ENCODE measurements around the gene GALE.

Gene GALE

GRCh38 chr1:23816361-23816760 lies 15.8 kb upstream of the GALE start:
- Histone ChIP-seq H3K27ac (peak overlapping the region in 1 of 11 experiments; percentile 37; a peak in 1 of 22 replicates), H4K20me1 (peaks cover 0 to 16% (median 0%) of the 10 kb centered on the region in 11 experiments; a peak in 2 of 22 replicates), H3K36me3 (peaks cover 57 to 95% (median 75%) of the 10 kb centered on the region in 11 experiments), H3K4me2 (peak overlapping the region in 1 of 11 experiments; percentile 45; a peak in 1 of 22 replicates), H3K9me3 (replicated peaks in 1 of 11) (no peaks in the 10 kb centered on the region), H3K27me3 (no peaks in the 10 kb centered on the region), H3K4me1 (peaks cover under 1 to 29% (median 10%) of the 10 kb centered on the region in 10 experiments; a peak in 17 of 20 replicates), H3K9ac (0 out of 22 replicates have a peak overlapping the region, but pooled peaks of 2 of the 11 experiments have one; percentile 8 to 25), H3K4me3 (no peak overlapping the region)
- no peak for TF ChIP-seq Cebpa-rat (IDR thresholded peaks at IDR 0.05)

DNA sequence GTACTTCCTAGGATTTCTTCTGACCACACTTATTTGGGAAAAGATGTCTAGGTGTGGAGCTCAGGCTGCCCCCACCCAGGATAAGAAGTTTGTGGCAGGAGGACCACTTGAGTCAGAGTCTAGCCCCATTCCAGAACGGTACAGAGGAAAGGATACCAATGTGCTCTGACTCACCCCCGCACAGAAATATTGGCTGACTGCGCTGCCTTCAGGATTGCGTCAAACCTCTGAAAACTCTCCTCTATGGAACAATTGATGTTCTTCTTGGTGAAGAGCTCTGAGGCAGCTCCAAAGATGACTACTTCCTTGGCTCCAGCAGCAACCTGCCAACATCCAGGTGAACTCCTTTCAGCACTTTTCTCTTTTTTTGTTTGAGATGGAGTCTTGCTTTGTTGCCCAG lies 13.5 kb upstream of the GALE start:
- TF ChIP-seq Cebpa-rat (IDR thresholded peaks at IDR 0.05), result no peak
- Histone ChIP-seq H3K27me3 (no peaks in the 10 kb centered on the region), H4K20me1 (no peaks in the 10 kb centered on the region; a peak in 2 of 22 replicates), H3K9ac (no peak overlapping the region), H3K4me3 (no peak overlapping the region), H3K27ac (no peak overlapping the region), H3K4me1 (peaks cover 17 to 45% (median 26%) of the 10 kb centered on the region in 10 experiments), H3K9me3 (replicated peaks in 1 of 11) (no peaks in the 10 kb centered on the region), H3K36me3 (peaks cover 51 to 78% (median 62%) of the 10 kb centered on the region in 11 experiments), H3K4me2 (no peak overlapping the region)

GRCh38 chr1:23810818-23811540 lies 10.4 kb upstream of the GALE start:
- TF ChIP-seq Cebpa-rat (IDR thresholded peaks at IDR 0.05), result no peak
- H3K9me3 ChIP-seq (replicated peaks in 1 of 11), result no peaks in the 10 kb centered on the region
- no peaks in the 10 kb centered on the region for H3K27me3 ChIP-seq
- H3K4me3 ChIP-seq, result no peak overlapping the region
- H3K4me2 ChIP-seq, result peak overlapping the region; percentile 17 to 83 (median 50); a peak in 18 of 22 replicates
- peaks cover 22 to 67% (median 37%) of the 10 kb centered on the region in 11 experiments for H3K36me3 ChIP-seq
- H3K4me1 ChIP-seq, result peaks cover 19 to 49% (median 37%) of the 10 kb centered on the region in 10 experiments
- H3K27ac ChIP-seq, result peak overlapping the region in 6 of 11 experiments; percentile 3 to 62 (median 46); a peak in 10 of 22 replicates
- H4K20me1 ChIP-seq, result no peaks in the 10 kb centered on the region
- H3K9ac ChIP-seq, result peak overlapping the region in 4 of 11 experiments; percentile 2 to 45 (median 32); a peak in 7 of 22 replicates

- Histone ChIP-seq H3K27me3 (no peaks in the 10 kb centered on the region), H3K4me2 (peak overlapping the region; percentile 21 to 83 (median 44); a peak in 16 of 22 replicates), H3K4me1 (peaks cover 19 to 59% (median 39%) of the 10 kb centered on the region in 10 experiments), H3K4me3 (no peak overlapping the region), H3K27ac (peak overlapping the region in 9 of 11 experiments; percentile 2 to 65 (median 19); a peak in 7 of 22 replicates), H3K9me3 (replicated peaks in 1 of 11) (no peaks in the 10 kb centered on the region), H4K20me1 (no peaks in the 10 kb centered on the region), H3K36me3 (peaks cover 11 to 57% (median 27%) of the 10 kb centered on the region in 11 experiments; a peak in 21 of 22 replicates), H3K9ac (peak overlapping the region in 2 of 11 experiments; percentile 17 to 45; a peak in 2 of 22 replicates)
- TF ChIP-seq Cebpa-rat (IDR thresholded peaks at IDR 0.05), result no peak
Measured at GRCh38 chr1:23809751-23810171, 9.2 kb upstream of the GALE start.

DNA sequence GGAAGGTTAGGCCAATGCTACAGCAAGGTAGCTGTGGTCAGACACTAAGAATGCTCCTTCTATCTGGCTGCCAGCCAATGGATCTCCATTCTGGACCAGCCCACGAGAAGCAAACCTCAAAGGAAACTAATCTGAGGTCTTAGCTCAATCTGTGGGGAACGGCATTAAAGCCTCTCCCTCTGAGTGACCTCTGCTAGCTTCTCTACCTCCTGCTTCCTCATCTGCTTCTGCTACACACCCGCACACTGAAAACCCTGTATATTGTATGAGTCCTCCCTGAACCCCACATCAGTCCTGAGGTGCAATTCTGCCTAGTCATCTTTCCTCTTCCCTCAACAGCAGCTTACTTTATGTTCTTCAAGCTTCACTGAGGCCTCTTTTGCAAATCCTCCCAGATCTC lies 6.9 kb upstream of the GALE start:
- Histone ChIP-seq H3K9ac (peak overlapping the region in 7 of 11 experiments; percentile 9 to 52 (median 21); a peak in 7 of 22 replicates), H3K4me1 (peaks cover 19 to 71% (median 42%) of the 10 kb centered on the region in 10 experiments), H3K27me3 (no peaks in the 10 kb centered on the region), H4K20me1 (no peaks in the 10 kb centered on the region), H3K9me3 (replicated peaks in 1 of 11) (no peaks in the 10 kb centered on the region), H3K27ac (peak overlapping the region in 7 of 11 experiments; percentile 2 to 50 (median 24); a peak in 7 of 22 replicates), H3K36me3 (peaks cover 3 to 51% (median 11%) of the 10 kb centered on the region in 11 experiments; a peak in 15 of 22 replicates), H3K4me2 (peak overlapping the region in 9 of 11 experiments; percentile 7 to 83 (median 50); a peak in 14 of 22 replicates), H3K4me3 (no peak overlapping the region)
- TF ChIP-seq Cebpa-rat (IDR thresholded peaks at IDR 0.05), result no peak

DNA sequence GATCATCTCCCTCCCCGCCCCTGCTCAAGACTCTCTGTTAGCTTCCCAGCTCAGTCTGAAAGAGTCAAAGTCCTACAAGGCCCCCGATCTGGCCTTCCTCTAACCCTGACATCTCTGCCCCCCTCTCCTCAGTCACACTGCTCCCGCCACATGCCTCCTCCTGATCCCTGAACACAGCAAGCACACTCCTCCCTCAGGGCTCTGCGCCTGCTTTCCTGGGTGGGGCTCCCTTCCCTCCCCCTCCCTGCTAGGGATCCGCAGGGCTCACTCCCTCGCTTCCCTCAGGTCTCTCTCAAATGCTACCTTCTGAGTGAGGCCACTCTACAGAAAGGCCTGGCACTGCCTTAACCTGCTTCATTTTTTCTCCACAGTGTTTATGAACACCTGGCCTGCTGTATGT lies 5.7 kb upstream of the GALE start:
- no peaks in the 10 kb centered on the region for H4K20me1 ChIP-seq
- peak overlapping the region in 2 of 11 experiments; percentile 1 to 39; a peak in 3 of 22 replicates for H3K9ac ChIP-seq
- peaks cover 23 to 73% (median 47%) of the 10 kb centered on the region in 10 experiments for H3K4me1 ChIP-seq
- H3K9me3 ChIP-seq (replicated peaks in 1 of 11), result no peaks in the 10 kb centered on the region
- 0 out of 22 replicates have a peak overlapping the region, but pooled peaks of 2 of the 11 experiments have one; percentile 50 to 83 for H3K4me2 ChIP-seq
- peaks cover 0 to 51% (median 9%) of the 10 kb centered on the region in 11 experiments; a peak in 12 of 22 replicates for H3K36me3 ChIP-seq
- H3K4me3 ChIP-seq, result no peak overlapping the region
- no peak for TF ChIP-seq Cebpa-rat (IDR thresholded peaks at IDR 0.05)
- no peak overlapping the region for H3K27ac ChIP-seq
- no peaks in the 10 kb centered on the region for H3K27me3 ChIP-seq

DNA sequence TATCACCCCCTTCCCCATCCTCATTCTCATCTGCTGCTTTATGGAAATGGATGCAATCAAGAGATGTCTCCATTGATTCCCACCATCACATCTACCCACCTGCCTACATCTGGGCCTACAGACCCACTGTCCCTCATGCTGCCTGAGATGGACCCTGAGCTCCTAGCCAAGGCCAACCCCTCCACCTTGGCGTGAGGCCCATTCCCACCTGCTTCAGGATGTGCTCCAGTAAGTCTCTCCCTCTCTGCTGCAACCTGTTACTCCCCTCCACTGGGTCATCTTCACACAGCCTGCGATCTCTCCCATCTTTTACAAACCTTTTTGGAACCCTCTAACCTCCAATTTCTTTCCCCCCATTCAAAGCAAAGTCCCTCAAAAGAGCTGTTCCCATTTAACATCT lies 4.5 kb upstream of the GALE start:
- Histone ChIP-seq H3K4me2 (peak overlapping the region in 3 of 11 experiments; percentile 31 to 70 (median 57); a peak in 5 of 22 replicates), H3K27me3 (no peaks in the 10 kb centered on the region), H3K9me3 (replicated peaks in 1 of 11) (no peaks in the 10 kb centered on the region), H3K27ac (peak overlapping the region in 1 of 11 experiments; percentile 45; a peak in 2 of 22 replicates), H3K9ac (0 out of 22 replicates have a peak overlapping the region, but pooled peaks of 1 of the 11 experiments have one; percentile 31), H3K36me3 (peaks cover 0 to 51% (median 9%) of the 10 kb centered on the region in 11 experiments; a peak in 12 of 22 replicates), H3K4me3 (no peak overlapping the region), H3K4me1 (peaks cover 14 to 63% (median 37%) of the 10 kb centered on the region in 10 experiments), H4K20me1 (peaks cover 0 to 4% (median 0%) of the 10 kb centered on the region in 11 experiments; a peak in 1 of 22 replicates)
- TF ChIP-seq Cebpa-rat (IDR thresholded peaks at IDR 0.05), result no peak

DNA sequence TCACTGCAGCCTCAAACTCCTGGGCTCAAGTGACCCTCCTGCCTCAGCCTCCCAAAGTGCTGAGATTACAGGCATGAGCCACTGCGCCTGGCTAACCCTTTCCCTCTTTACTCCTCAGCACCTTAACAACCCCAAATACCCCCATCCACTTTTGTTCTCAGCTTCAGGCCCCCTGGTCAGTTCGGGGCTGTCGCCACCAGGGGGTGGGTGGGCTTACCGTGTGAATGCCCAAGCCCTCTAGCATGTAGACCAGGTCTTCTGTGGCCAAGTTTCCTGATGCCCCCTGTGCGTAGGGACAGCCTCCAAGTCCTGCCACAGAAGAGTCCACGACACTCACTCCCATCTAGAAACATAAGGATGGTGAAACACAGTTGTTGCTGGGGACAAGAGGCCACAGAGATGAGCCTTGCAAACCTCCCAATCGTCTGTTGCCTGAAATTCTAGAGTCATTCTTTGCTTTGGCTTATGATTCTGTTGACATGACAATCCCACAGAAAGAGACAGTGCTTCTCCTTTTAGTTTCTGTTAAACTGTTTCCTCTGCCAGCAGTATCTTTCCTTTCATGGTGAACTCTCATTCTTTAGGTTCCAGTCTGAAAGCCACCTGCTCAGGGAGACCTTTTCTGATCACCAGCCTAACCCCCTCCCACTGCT lies 3.8 kb upstream of the GALE start:
- Histone ChIP-seq H3K4me1 (peaks cover 17 to 62% (median 38%) of the 10 kb centered on the region in 10 experiments), H3K9ac (peak overlapping the region in 6 of 11 experiments; percentile 6 to 51 (median 22); a peak in 6 of 22 replicates), H3K27ac (peak overlapping the region in 7 of 11 experiments; percentile 10 to 67 (median 45); a peak in 9 of 22 replicates), H3K36me3 (peaks cover 0 to 51% (median 9%) of the 10 kb centered on the region in 11 experiments; a peak in 13 of 22 replicates), H3K9me3 (replicated peaks in 1 of 11) (no peaks in the 10 kb centered on the region), H3K27me3 (no peaks in the 10 kb centered on the region), H4K20me1 (peaks cover 0 to 9% (median 0%) of the 10 kb centered on the region in 11 experiments; a peak in 2 of 22 replicates), H3K4me3 (no peak overlapping the region), H3K4me2 (peak overlapping the region in 5 of 11 experiments; percentile 1 to 70 (median 31); a peak in 6 of 22 replicates)
- TF ChIP-seq Cebpa-rat (IDR thresholded peaks at IDR 0.05), result no peak

Measured in BLaER1 treated with 17β-estradiol and CSF1 and Interleukin-3, amounts not matched to agents 10 nM and 100 nM (cell line).